HEK293 (cell line): ENCODE data around the gene MMP24.

Experiments used
- CTCF ChIA-PET: fragments of 350-600 bp; formaldehyde crosslinking; extraction: SDS; loops from one replicate; lab custom pipeline; 2021; ENCODE audit warnings: antibody characterized with exemption; lab: Yijun Ruan, JAX
- POLR2A ChIA-PET: fragments of 300-600 bp; formaldehyde crosslinking; extraction: SDS; loops from one replicate; lab custom pipeline; 2020; ENCODE audit warnings: antibody characterized with exemption, inconsistent platforms; lab: Yijun Ruan, JAX
- H3K27ac ChIP-seq: fragments of 200-500 bp; sonication (Bioruptor generic); 2 replicates; pipeline ENCODE4 v1.5.1; 2014; ENCODE audit warnings: low read depth, low read length, control low read depth, inconsistent platforms; ENCODE audit errors: extremely low read depth
- H3K36me3 ChIP-seq, 2 experiments: fragments of 200-500 bp in 1 of 2; sonication (Bioruptor generic) in 1 of 2; 1 replicate in 1 of 2; 2 replicates in 1 of 2; pipeline ENCODE4 v1.5.1; 2014 to 2017; ENCODE audit warnings: inconsistent platforms in 2 of 2, low read length in 2 of 2; ENCODE audit not compliant: control insufficient read depth in 2 of 2, insufficient read depth in 1 of 2
- H3K4me1 ChIP-seq: fragments of 200-500 bp; sonication (Bioruptor generic); 2 replicates; pipeline ENCODE4 v1.5.1; 2014; ENCODE audit warnings: mild to moderate bottlenecking, low read length, inconsistent platforms; ENCODE audit not compliant: control insufficient read depth, insufficient read depth
- H3K4me3 ChIP-seq: 2 replicates; pipeline ENCODE4 v1.5.1; 2011; ENCODE audit warnings: low read depth, mild to moderate bottlenecking, control low read depth, low read length, moderate library complexity
- H3K9me3 ChIP-seq: fragments of 200-500 bp; sonication (Bioruptor generic); 2 replicates; pipeline ENCODE4 v1.5.1; 2014; ENCODE audit warnings: low read depth, low read length, inconsistent platforms; ENCODE audit not compliant: control insufficient read depth, insufficient read depth
- INSM2 ChIP-seq: fragments of 450-650 bp; formaldehyde crosslinking; IDR thresholded peaks from 2 replicates; pipeline ENCODE4 v1.5.1; 2016; ENCODE audit warnings: missing biosample characterization, missing genetic modification characterization
- KLF17 ChIP-seq: fragments of 450-650 bp; formaldehyde crosslinking; IDR thresholded peaks from 2 replicates; pipeline ENCODE4 v1.5.1; 2016; ENCODE audit warnings: missing biosample characterization, missing genetic modification characterization
- KLF7 ChIP-seq: fragments of 450-650 bp; formaldehyde crosslinking; IDR thresholded peaks from 2 replicates; pipeline ENCODE4 v1.5.1; 2016; ENCODE audit warnings: missing biosample characterization, missing genetic modification characterization, borderline replicate concordance
- PRDM10 ChIP-seq: fragments of 450-650 bp; formaldehyde crosslinking; IDR thresholded peaks from 2 replicates; pipeline ENCODE4 v1.5.1; 2016; ENCODE audit warnings: missing biosample characterization, missing genetic modification characterization
- ZBTB17 ChIP-seq: fragments of 450-650 bp; formaldehyde crosslinking; IDR thresholded peaks from 2 replicates; pipeline ENCODE4 v1.5.1; 2016; ENCODE audit warnings: missing biosample characterization, missing genetic modification characterization
- ZEB2 ChIP-seq: fragments of 450-650 bp; formaldehyde crosslinking; IDR thresholded peaks from 2 replicates; pipeline ENCODE4 v1.5.1; 2016; ENCODE audit warnings: missing biosample characterization, missing genetic modification characterization
- ZNF114 ChIP-seq: fragments of 450-650 bp; formaldehyde crosslinking; IDR thresholded peaks from 2 replicates; pipeline ENCODE4 v1.5.0; 2017; ENCODE audit warnings: missing biosample characterization, missing genetic modification characterization
- ZNF155 ChIP-seq: fragments of 450-650 bp; formaldehyde crosslinking; IDR thresholded peaks from 2 replicates; pipeline ENCODE4 v1.5.1; 2016; ENCODE audit warnings: missing biosample characterization, missing genetic modification characterization
- ZNF24 ChIP-seq: fragments of 450-650 bp; formaldehyde crosslinking; IDR thresholded peaks from 2 replicates; pipeline ENCODE4 v1.5.1; 2016; ENCODE audit warnings: missing biosample characterization, missing genetic modification characterization
- ZNF354C ChIP-seq: fragments of 450-650 bp; formaldehyde crosslinking; IDR thresholded peaks from 2 replicates; pipeline ENCODE4 v1.5.1; 2016; ENCODE audit warnings: missing biosample characterization, missing genetic modification characterization, low read depth, borderline replicate concordance
- ZNF398 ChIP-seq: fragments of 450-650 bp; formaldehyde crosslinking; IDR thresholded peaks from 2 replicates; pipeline ENCODE4 v1.5.1; 2017; ENCODE audit warnings: missing biosample characterization, missing genetic modification characterization
- ZNF426 ChIP-seq: fragments of 450-650 bp; formaldehyde crosslinking; IDR thresholded peaks from 2 replicates; pipeline ENCODE4 v1.5.1; 2017; ENCODE audit warnings: missing biosample characterization, missing genetic modification characterization, mild to moderate bottlenecking, inconsistent platforms, moderate library complexity
- ZNF555 ChIP-seq: fragments of 450-650 bp; formaldehyde crosslinking; conservative IDR thresholded peaks from 2 replicates; pipeline ENCODE4 v1.5.1; 2017; ENCODE audit warnings: missing biosample characterization, mild to moderate bottlenecking, missing genetic modification characterization, inconsistent platforms
- ZNF600 ChIP-seq: fragments of 450-650 bp; formaldehyde crosslinking; IDR thresholded peaks from 2 replicates; pipeline ENCODE4 v1.5.1; 2016; ENCODE audit warnings: missing biosample characterization, missing genetic modification characterization

Gene MMP24

GRCh38 chr20:35262731-35263531 lies 36.4 kb downstream of the MMP24 start (continued):
- TF ChIP-seq ZNF398 (tag by site-specific recombination) (peak; percentile 91), INSM2 (tag by site-specific recombination) (peak; percentile 70), PRDM10 (peak; percentile 59), ZNF24 (tag by site-specific recombination) (0 out of 2 replicates have a peak, but pooled peaks have one; percentile 31), KLF17 (tag by site-specific recombination) (peak; percentile 71; the same call in 1 of the 2 replicates)

GRCh38 chr20:35263532-35264341 lies 37.2 kb downstream of the MMP24 start:
- POLR2A ChIA-PET = interaction anchor here (0.6 to 1.9 kb wide), 6 partner anchors 14 to 590 kb away, joined by 3 to 10 read pairs (median 4); partner anchors contain the start of genes GGT7 and MMP24OS
- Histone ChIP-seq H3K27ac (no peak overlapping the region), H3K4me1 (no peaks in the 10 kb centered on the region), H3K9me3 (no peaks in the 10 kb centered on the region), H3K36me3 (no peaks in the 10 kb centered on the region), H3K4me3 (no peak overlapping the region)
- CTCF ChIA-PET = interaction anchor here (0.6 to 11.4 kb wide), 13 partner anchors 8 to 176 kb away, joined by 3 to 150 read pairs (median 4); partner anchors contain the start of gene EDEM2
- TF ChIP-seq KLF7 = no peak
- no peak for TF ChIP-seq ZNF555
- TF ChIP-seq ZNF114 = no peak
- TF ChIP-seq ZNF398 (tag by site-specific recombination) = no peak
- no peak for TF ChIP-seq ZNF155 (tag by site-specific recombination)
- no peak for TF ChIP-seq ZEB2 (tag by site-specific recombination)
- peak; percentile 6; the same call in 1 of the 2 replicates for TF ChIP-seq ZBTB17 (tag by site-specific recombination)
- no peak for TF ChIP-seq PRDM10
- no peak for TF ChIP-seq INSM2 (tag by site-specific recombination)
- TF ChIP-seq ZNF600 (tag by site-specific recombination) = 0 out of 2 replicates have a peak, but pooled peaks have one; percentile 18
- TF ChIP-seq ZNF426 (tag by site-specific recombination) = no peak
- no peak for TF ChIP-seq ZNF354C (tag by site-specific recombination)
